GM12878 (cell line): Measurements from ENCODE around the gene ADAMTS4. TPM values are rescaled to one million over a fixed set of nuclear protein-coding genes. Genes with fewer than 3 reads are reported as not detected.

Source experiments
- ATAC-seq: fragments of 200-7000 bp; cut with Tn5 transposase; 3 replicates; pipeline ENCODE4 v1.9.1; 2020; ENCODE audit warnings: mild to moderate bottlenecking, moderate library complexity
- BruUV-seq: library from RNA; stranded (reverse); fragments of 400-500 nt; replicated peaks from 2 replicates; lab custom pipeline; 2021; lab: Mats Ljungman, UMichigan
- CTCF ChIA-PET: fragments of 300-600 bp; sonication (Branson Sonifier 250); formaldehyde crosslinking; extraction: SDS; loops from one replicate; lab custom pipeline; 2021; ENCODE audit warnings: inconsistent platforms; lab: Yijun Ruan, JAX
- POLR2A ChIA-PET: fragments of 350-600 bp; formaldehyde crosslinking; extraction: SDS; loops from one replicate; lab custom pipeline; 2021; ENCODE audit warnings: inconsistent platforms; lab: Charles Lee
- RAD21 ChIA-PET: fragments of 300-600 bp; sonication (Branson Sonifier 250); formaldehyde crosslinking; loops from one replicate; lab custom pipeline; 2023; ENCODE audit warnings: antibody characterized with exemption; ENCODE audit not compliant: unreplicated experiment; lab: Charles Lee
- SMC1A ChIA-PET: fragments of 300-600 bp; sonication (Branson Sonifier 250); formaldehyde crosslinking; loops from one replicate; lab custom pipeline; 2023; ENCODE audit not compliant: unreplicated experiment, uncharacterized antibody; lab: Charles Lee
- DNase-seq: peaks from one replicate; pipeline ENCODE4 v3.0.0-alpha.2; 2011; ENCODE audit warnings: low read depth, low spot score
- FAIRE-seq: peaks from 3 replicates; lab custom pipeline; 2011; peaks lifted over from hg19 to GRCh38; lab: Jason Lieb, UNC
- H2AFZ ChIP-seq: 2 replicates; pipeline ENCODE4 v1.6.0; 2011; ENCODE audit warnings: low read depth, low read length, control low read depth; ENCODE audit not compliant: control insufficient read depth
- H3K27ac ChIP-seq: 2 replicates; pipeline ENCODE4 v1.5.1; 2011; ENCODE audit warnings: control low read depth; ENCODE audit not compliant: control insufficient read depth, insufficient read depth
- H3K27me3 ChIP-seq, 2 experiments: replicated peaks in 1 of 2; 2 replicates each; pipeline versions ENCODE4 v1.6.0 to v1.6.1; 2011; ENCODE audit warnings: low read length in 1 of 2; ENCODE audit not compliant: control insufficient read depth in 2 of 2, insufficient read depth in 2 of 2
- H3K36me3 ChIP-seq, 2 experiments: 2 replicates each; pipeline ENCODE4 v1.5.1; 2011; ENCODE audit warnings: low read length in 1 of 2; ENCODE audit not compliant: control insufficient read depth in 2 of 2, insufficient read depth in 2 of 2
- H3K4me1 ChIP-seq: 2 replicates; pipeline ENCODE4 v1.6.1; 2011; ENCODE audit warnings: mild to moderate bottlenecking, low read length, moderate library complexity, mixed read lengths; ENCODE audit not compliant: control insufficient read depth, insufficient read depth
- H3K4me2 ChIP-seq: 2 replicates; pipeline ENCODE4 v1.6.0; 2011; ENCODE audit warnings: control low read depth; ENCODE audit not compliant: control insufficient read depth, insufficient read depth
- H3K4me3 ChIP-seq: fragments of 200-600 bp; sonication (generic); 2 replicates; pipeline ENCODE4 v1.5.1; 2016
- H3K79me2 ChIP-seq: 2 replicates; pipeline ENCODE4 v1.6.0; 2011; ENCODE audit warnings: low read length; ENCODE audit not compliant: control insufficient read depth, insufficient read depth
- H3K9ac ChIP-seq: 2 replicates; pipeline ENCODE4 v1.8.0; 2011; ENCODE audit warnings: low read length, control low read depth, mixed read lengths; ENCODE audit not compliant: control insufficient read depth, insufficient read depth
- H3K9me3 ChIP-seq: replicated peaks from 3 replicates; pipeline ENCODE4 v1.5.1; 2011; ENCODE audit warnings: mild to moderate bottlenecking, low read length; ENCODE audit not compliant: control insufficient read depth, insufficient read depth
- H4K20me1 ChIP-seq: 2 replicates; pipeline ENCODE4 v1.6.0; 2011; ENCODE audit not compliant: control insufficient read depth, insufficient read depth
- ESRRA ChIP-seq: IDR thresholded peaks from 2 replicates; pipeline ENCODE4 v1.6.1; 2012; ENCODE audit warnings: mild to moderate bottlenecking, low read length, improper control_type of control experiment
- KLF5 ChIP-seq: fragments of 450-650 bp; IDR thresholded peaks from 2 replicates; pipeline ENCODE4 v1.6.1; 2014; ENCODE audit warnings: mild to moderate bottlenecking; ENCODE audit not compliant: partially characterized antibody
- WGBS: methylation state at CpG from one replicate; pipeline ENCODE4 v1.1.6; 2016; ENCODE audit warnings: low lambda C conversion rate; ENCODE audit not compliant: insufficient replicate concordance, insufficient coverage; ENCODE audit errors: missing lambda C conversion rate; 5-methylcytosine and 5-hydroxymethylcytosine counted together
- in situ Hi-C: fragments of 300-500 bp; cut with MboI; formaldehyde crosslinking; loops from 9 replicates; pipeline ENCODE4 v1.14.3; 2018; ENCODE audit warnings: mixed read lengths
- intact Hi-C: fragments of 100-400 bp; cut with micrococcal nuclease; formaldehyde crosslinking; loops from one replicate; pipeline ENCODE4 v1.14.2; 2022; ENCODE audit not compliant: unreplicated experiment
- polyA plus RNA-seq, 11 experiments: library from polyadenylated mRNA; depleted of rRNA in 4 of 11; unstranded in 6 of 11; stranded (reverse) in 5 of 11; fragments of >200 nt; fragmentation: Nextera tagmentation in 4 of 11; fragmentation: Illumina TruSeq in 1 of 11; extraction: Ambion mirVana in 4 of 11; extraction: Trizol in 1 of 11; gene quantifications; 1 replicate in 1 of 11; 2 replicates in 10 of 11; pipeline versions ENCODE4 v1.2.1 to v1.2.3, GENCODE V29; 2011 to 2016; ENCODE audit warnings: inconsistent platforms in 2 of 11, missing spikeins in 2 of 11, low read depth in 1 of 11
- total RNA-seq, 4 experiments: library from RNA; depleted of rRNA in 3 of 4; stranded (reverse); fragments of >200 nt in 3 of 4; fragmentation: Illumina TruSeq in 1 of 4; extraction: Trizol in 1 of 4; gene quantifications; 2 replicates each; pipeline versions ENCODE4 v1.2.1 to v1.2.3, GENCODE V29; 2013 to 2021
- TF ChIP-seq, protein P1 (sequence below): IDR thresholded peaks from 2 replicates; pipeline ENCODE4 v1.6.1; 2011; ENCODE audit warnings: low read depth, mild to moderate bottlenecking, low read length, moderate library complexity, borderline replicate concordance; ENCODE audit errors: extremely low read depth
- TF ChIP-seq, protein P2 (sequence below): fragments of 450-650 bp; IDR thresholded peaks from 2 replicates; pipeline ENCODE4 v1.6.1; 2016; ENCODE audit warnings: mild to moderate bottlenecking, moderate library complexity, borderline replicate concordance
- TF ChIP-seq, protein P3 (sequence below): IDR thresholded peaks from 2 replicates; pipeline ENCODE4 v1.6.1; 2012; ENCODE audit warnings: mild to moderate bottlenecking, low read depth, low read length
- TF ChIP-seq, protein P4 (sequence below): IDR thresholded peaks from 2 replicates; pipeline ENCODE4 v1.6.1; 2012; ENCODE audit warnings: improper control_type of control experiment, low read depth, low read length; ENCODE audit not compliant: insufficient replicate concordance

The ADAMTS4 gene
- total and polyA plus RNA-seq, 10 of the 15 experiments (the other 5 are each of a cell fraction or from before 2014, with no cell fraction given): 0.01 to 0.13 (median 0.05) TPM; not detected in 2

DNA sequence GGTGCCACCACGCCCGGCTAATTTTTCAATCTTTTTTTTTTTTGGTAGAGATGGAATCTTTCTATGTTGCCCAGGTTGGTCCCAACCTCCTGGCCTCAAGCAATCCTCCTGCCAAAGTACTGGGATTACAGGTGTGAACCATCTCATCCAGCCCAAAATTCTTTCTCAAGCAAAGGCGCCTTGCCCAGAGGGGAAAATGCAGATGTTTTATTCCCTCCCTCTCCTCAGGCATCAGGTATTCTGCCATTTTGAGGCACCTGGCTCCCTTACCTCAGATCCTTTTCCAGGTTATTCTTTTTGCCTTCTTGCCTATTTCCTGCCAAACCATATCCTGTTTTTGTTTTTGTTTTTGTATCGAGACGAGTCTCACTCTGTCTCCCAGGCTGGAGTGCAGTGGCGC is 10.5 kb downstream of the ADAMTS4 start:
- RAD21 ChIA-PET: interaction anchor here (0.7 to 7.2 kb wide), 2 partner anchors 35 to 37 kb away, joined by 3 to 55 read pairs; partner anchors contain the start of genes APOA2 and TOMM40L
- no peak for FAIRE-seq
- SMC1A ChIA-PET: interaction anchor here (1.1 to 1.8 kb wide), 2 partner anchors 14 to 22 kb away, joined by 3 to 4 read pairs; partner anchors contain the start of genes NDUFS2 and PPOX
- no peak overlapping the region for H3K27ac ChIP-seq
- no peaks in the 10 kb centered on the region for H3K9me3 ChIP-seq
- H4K20me1 ChIP-seq: no peaks in the 10 kb centered on the region
- H3K79me2 ChIP-seq: peaks cover 9% of the 10 kb centered on the region
- WGBS: 69% methylated on average over 6 of the region's 6 CpGs
- intact Hi-C loops (no loop called here), in situ Hi-C loops (no loop called here)
- CTCF ChIA-PET: interaction anchor here (0.6 to 4.5 kb wide), 3 partner anchors 23 to 194 kb away, joined by 3 to 30 read pairs (median 4); partner anchors contain the start of genes PPOX and TOMM40L
- no peaks in the 10 kb centered on the region for H3K27me3 ChIP-seq
- H2AFZ ChIP-seq: no peak overlapping the region
- no peak overlapping the region for H3K4me2 ChIP-seq
- no TSS peak for BruUV-seq
- POLR2A ChIA-PET: no interaction called here
- no peak overlapping the region for H3K9ac ChIP-seq
- ATAC-seq: no peak
- no peaks in the 10 kb centered on the region for H3K36me3 ChIP-seq
- H3K4me1 ChIP-seq: peaks cover 37% of the 10 kb centered on the region
- DNase-seq: no peak
- H3K4me3 ChIP-seq: no peak overlapping the region
- TF ChIP-seq, protein P1, sequence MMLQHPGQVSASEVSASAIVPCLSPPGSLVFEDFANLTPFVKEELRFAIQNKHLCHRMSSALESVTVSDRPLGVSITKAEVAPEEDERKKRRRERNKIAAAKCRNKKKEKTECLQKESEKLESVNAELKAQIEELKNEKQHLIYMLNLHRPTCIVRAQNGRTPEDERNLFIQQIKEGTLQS: no peak
- TF ChIP-seq ESRRA (no peak), KLF5 (no peak)
- TF ChIP-seq, protein P2, sequence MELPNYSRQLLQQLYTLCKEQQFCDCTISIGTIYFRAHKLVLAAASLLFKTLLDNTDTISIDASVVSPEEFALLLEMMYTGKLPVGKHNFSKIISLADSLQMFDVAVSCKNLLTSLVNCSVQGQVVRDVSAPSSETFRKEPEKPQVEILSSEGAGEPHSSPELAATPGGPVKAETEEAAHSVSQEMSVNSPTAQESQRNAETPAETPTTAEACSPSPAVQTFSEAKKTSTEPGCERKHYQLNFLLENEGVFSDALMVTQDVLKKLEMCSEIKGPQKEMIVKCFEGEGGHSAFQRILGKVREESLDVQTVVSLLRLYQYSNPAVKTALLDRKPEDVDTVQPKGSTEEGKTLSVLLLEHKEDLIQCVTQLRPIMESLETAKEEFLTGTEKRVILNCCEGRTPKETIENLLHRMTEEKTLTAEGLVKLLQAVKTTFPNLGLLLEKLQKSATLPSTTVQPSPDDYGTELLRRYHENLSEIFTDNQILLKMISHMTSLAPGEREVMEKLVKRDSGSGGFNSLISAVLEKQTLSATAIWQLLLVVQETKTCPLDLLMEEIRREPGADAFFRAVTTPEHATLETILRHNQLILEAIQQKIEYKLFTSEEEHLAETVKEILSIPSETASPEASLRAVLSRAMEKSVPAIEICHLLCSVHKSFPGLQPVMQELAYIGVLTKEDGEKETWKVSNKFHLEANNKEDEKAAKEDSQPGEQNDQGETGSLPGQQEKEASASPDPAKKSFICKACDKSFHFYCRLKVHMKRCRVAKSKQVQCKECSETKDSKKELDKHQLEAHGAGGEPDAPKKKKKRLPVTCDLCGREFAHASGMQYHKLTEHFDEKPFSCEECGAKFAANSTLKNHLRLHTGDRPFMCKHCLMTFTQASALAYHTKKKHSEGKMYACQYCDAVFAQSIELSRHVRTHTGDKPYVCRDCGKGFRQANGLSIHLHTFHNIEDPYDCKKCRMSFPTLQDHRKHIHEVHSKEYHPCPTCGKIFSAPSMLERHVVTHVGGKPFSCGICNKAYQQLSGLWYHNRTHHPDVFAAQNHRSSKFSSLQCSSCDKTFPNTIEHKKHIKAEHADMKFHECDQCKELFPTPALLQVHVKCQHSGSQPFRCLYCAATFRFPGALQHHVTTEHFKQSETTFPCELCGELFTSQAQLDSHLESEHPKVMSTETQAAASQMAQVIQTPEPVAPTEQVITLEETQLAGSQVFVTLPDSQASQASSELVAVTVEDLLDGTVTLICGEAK: no peak
- TF ChIP-seq, protein P3, sequence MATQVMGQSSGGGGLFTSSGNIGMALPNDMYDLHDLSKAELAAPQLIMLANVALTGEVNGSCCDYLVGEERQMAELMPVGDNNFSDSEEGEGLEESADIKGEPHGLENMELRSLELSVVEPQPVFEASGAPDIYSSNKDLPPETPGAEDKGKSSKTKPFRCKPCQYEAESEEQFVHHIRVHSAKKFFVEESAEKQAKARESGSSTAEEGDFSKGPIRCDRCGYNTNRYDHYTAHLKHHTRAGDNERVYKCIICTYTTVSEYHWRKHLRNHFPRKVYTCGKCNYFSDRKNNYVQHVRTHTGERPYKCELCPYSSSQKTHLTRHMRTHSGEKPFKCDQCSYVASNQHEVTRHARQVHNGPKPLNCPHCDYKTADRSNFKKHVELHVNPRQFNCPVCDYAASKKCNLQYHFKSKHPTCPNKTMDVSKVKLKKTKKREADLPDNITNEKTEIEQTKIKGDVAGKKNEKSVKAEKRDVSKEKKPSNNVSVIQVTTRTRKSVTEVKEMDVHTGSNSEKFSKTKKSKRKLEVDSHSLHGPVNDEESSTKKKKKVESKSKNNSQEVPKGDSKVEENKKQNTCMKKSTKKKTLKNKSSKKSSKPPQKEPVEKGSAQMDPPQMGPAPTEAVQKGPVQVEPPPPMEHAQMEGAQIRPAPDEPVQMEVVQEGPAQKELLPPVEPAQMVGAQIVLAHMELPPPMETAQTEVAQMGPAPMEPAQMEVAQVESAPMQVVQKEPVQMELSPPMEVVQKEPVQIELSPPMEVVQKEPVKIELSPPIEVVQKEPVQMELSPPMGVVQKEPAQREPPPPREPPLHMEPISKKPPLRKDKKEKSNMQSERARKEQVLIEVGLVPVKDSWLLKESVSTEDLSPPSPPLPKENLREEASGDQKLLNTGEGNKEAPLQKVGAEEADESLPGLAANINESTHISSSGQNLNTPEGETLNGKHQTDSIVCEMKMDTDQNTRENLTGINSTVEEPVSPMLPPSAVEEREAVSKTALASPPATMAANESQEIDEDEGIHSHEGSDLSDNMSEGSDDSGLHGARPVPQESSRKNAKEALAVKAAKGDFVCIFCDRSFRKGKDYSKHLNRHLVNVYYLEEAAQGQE: no peak
- TF ChIP-seq, protein P4, sequence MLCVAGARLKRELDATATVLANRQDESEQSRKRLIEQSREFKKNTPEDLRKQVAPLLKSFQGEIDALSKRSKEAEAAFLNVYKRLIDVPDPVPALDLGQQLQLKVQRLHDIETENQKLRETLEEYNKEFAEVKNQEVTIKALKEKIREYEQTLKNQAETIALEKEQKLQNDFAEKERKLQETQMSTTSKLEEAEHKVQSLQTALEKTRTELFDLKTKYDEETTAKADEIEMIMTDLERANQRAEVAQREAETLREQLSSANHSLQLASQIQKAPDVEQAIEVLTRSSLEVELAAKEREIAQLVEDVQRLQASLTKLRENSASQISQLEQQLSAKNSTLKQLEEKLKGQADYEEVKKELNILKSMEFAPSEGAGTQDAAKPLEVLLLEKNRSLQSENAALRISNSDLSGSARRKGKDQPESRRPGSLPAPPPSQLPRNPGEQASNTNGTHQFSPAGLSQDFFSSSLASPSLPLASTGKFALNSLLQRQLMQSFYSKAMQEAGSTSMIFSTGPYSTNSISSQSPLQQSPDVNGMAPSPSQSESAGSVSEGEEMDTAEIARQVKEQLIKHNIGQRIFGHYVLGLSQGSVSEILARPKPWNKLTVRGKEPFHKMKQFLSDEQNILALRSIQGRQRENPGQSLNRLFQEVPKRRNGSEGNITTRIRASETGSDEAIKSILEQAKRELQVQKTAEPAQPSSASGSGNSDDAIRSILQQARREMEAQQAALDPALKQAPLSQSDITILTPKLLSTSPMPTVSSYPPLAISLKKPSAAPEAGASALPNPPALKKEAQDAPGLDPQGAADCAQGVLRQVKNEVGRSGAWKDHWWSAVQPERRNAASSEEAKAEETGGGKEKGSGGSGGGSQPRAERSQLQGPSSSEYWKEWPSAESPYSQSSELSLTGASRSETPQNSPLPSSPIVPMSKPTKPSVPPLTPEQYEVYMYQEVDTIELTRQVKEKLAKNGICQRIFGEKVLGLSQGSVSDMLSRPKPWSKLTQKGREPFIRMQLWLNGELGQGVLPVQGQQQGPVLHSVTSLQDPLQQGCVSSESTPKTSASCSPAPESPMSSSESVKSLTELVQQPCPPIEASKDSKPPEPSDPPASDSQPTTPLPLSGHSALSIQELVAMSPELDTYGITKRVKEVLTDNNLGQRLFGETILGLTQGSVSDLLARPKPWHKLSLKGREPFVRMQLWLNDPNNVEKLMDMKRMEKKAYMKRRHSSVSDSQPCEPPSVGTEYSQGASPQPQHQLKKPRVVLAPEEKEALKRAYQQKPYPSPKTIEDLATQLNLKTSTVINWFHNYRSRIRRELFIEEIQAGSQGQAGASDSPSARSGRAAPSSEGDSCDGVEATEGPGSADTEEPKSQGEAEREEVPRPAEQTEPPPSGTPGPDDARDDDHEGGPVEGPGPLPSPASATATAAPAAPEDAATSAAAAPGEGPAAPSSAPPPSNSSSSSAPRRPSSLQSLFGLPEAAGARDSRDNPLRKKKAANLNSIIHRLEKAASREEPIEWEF: no peak
